Ascending aorta (tissue), 2 donors: ENCODE measurements around the gene CNRIP1. TPM values are rescaled to one million over a fixed set of nuclear protein-coding genes. Genes with fewer than 3 reads are reported as not detected.

Experiments
- DNase-seq, 2 donors: peaks; one replicate each; pipeline ENCODE4 v3.0.0-alpha.2; 2019; ENCODE audit warnings: low spot score in 2 of 2
- H3K27ac ChIP-seq, 2 donors: fragments of 200-600 bp; sonication (generic); one replicate each; pipeline ENCODE4 v1.5.1; 2016 to 2017; ENCODE audit warnings: mild to moderate bottlenecking in 1 of 2
- H3K27me3 ChIP-seq: fragments of 200-600 bp; sonication (generic); one replicate; pipeline ENCODE4 v1.5.1; 2017
- H3K36me3 ChIP-seq, 2 donors: fragments of 200-600 bp; sonication (generic); one replicate each; pipeline ENCODE4 v1.5.1; 2016
- H3K4me1 ChIP-seq, 2 donors: fragments of 200-600 bp; sonication (generic); one replicate each; pipeline ENCODE4 v1.5.1; 2016 to 2017; ENCODE audit warnings: mild to moderate bottlenecking in 1 of 2
- H3K4me3 ChIP-seq, 2 donors: fragments of 200-600 bp; sonication (generic); one replicate each; pipeline ENCODE4 v1.5.1; 2016 to 2017; ENCODE audit warnings: mild to moderate bottlenecking in 1 of 2
- H3K9me3 ChIP-seq, 2 donors: fragments of 200-600 bp; sonication (generic); one replicate each; pipeline ENCODE4 v1.5.1; 2016
- CTCF ChIP-seq, 3 experiments: fragments of 200-600 bp in 2 of 3; fragments of 450-650 bp in 1 of 3; sonication (generic) in 2 of 3; IDR thresholded peaks; one replicate each; pipeline ENCODE4 v1.5.1; 2016 to 2019; ENCODE audit warnings: antibody characterized with exemption in 3 of 3, mild to moderate bottlenecking in 1 of 3, moderate library complexity in 1 of 3
- intact Hi-C: fragments of 100-400 bp; cut with DNase I; formaldehyde crosslinking; loops from one replicate; pipeline ENCODE4 v1.15.1; 2023
- total RNA-seq: library from RNA; depleted of rRNA; stranded (reverse); fragments of >200 nt; gene quantifications from one replicate; pipeline ENCODE4 v1.1.0, GENCODE V29; 2016

CNRIP1 gene
- total RNA-seq, 1 donor from 2014 or later = 37.7 TPM

GRCh38 chr2:68340226-68341061 is 20.7 kb upstream of the CNRIP1 start:
- no peaks in the 10 kb centered on the region for H3K36me3 ChIP-seq
- no peak for TF ChIP-seq CTCF (IDR thresholded peaks at IDR 0.05)
- DNase-seq = no peak
- no peaks in the 10 kb centered on the region for H3K9me3 ChIP-seq
- no peak overlapping the region for H3K4me3 ChIP-seq
- H3K27ac ChIP-seq = no peak overlapping the region
- no peaks in the 10 kb centered on the region for H3K27me3 ChIP-seq
- intact Hi-C loops = no loop called here
- H3K4me1 ChIP-seq = no peaks in the 10 kb centered on the region

- Histone ChIP-seq H3K4me1 (no peaks in the 10 kb centered on the region), H3K9me3 (no peaks in the 10 kb centered on the region), H3K27ac (no peak overlapping the region), H3K4me3 (no peak overlapping the region), H3K36me3 (no peaks in the 10 kb centered on the region), H3K27me3 (no peaks in the 10 kb centered on the region)
- intact Hi-C loops = no loop called here
- no peak for DNase-seq
- no peak for TF ChIP-seq CTCF (IDR thresholded peaks at IDR 0.05)
Observed at GRCh38 chr2:68336192-68336591, 16.4 kb upstream of the CNRIP1 start.

- intact Hi-C loops = no loop called here
- Histone ChIP-seq H3K27me3 (no peaks in the 10 kb centered on the region), H3K4me1 (no peaks in the 10 kb centered on the region), H3K27ac (no peak overlapping the region), H3K9me3 (no peaks in the 10 kb centered on the region), H3K4me3 (no peak overlapping the region), H3K36me3 (no peaks in the 10 kb centered on the region)
- TF ChIP-seq CTCF (IDR thresholded peaks at IDR 0.05) = no peak
- DNase-seq = no peak
Observed at GRCh38 chr2:68333931-68334330, 14.2 kb upstream of the CNRIP1 start.

- Histone ChIP-seq H3K9me3 (no peaks in the 10 kb centered on the region), H3K4me1 (no peaks in the 10 kb centered on the region), H3K27ac (no peak overlapping the region), H3K4me3 (no peak overlapping the region), H3K36me3 (no peaks in the 10 kb centered on the region), H3K27me3 (no peaks in the 10 kb centered on the region)
- DNase-seq = no peak
- TF ChIP-seq CTCF (IDR thresholded peaks at IDR 0.05) = no peak
- intact Hi-C loops = no loop called here
Observed at GRCh38 chr2:68333009-68333408, 13.3 kb upstream of the CNRIP1 start.

GRCh38 chr2:68330691-68331090 is 10.9 kb upstream of the CNRIP1 start:
- Histone ChIP-seq H3K4me3 (no peak overlapping the region), H3K4me1 (no peaks in the 10 kb centered on the region), H3K27ac (no peak overlapping the region), H3K36me3 (no peaks in the 10 kb centered on the region), H3K27me3 (no peaks in the 10 kb centered on the region), H3K9me3 (no peaks in the 10 kb centered on the region)
- intact Hi-C loops = no loop called here
- no peak for TF ChIP-seq CTCF (IDR thresholded peaks at IDR 0.05)
- DNase-seq = no peak
